Liver (tissue), 9 donors: ENCODE results near the gene GMPR. TPM values are rescaled to one million over a fixed set of nuclear protein-coding genes. Genes with fewer than 3 reads are reported as not detected.

Experiments
- DNase-seq: peaks from one replicate; pipeline ENCODE4 v3.0.0-alpha.2; 2017; ENCODE audit warnings: low spot score
- H3K27ac ChIP-seq, 2 donors: one replicate each; pipeline ENCODE4 v1.7.0; 2013; ENCODE audit warnings: inconsistent platforms in 2 of 2, low read length in 2 of 2, control low read depth in 1 of 2, low read depth in 1 of 2, mild to moderate bottlenecking in 1 of 2
- H3K27me3 ChIP-seq, 4 donors: one replicate each; pipeline versions ENCODE4 v1.6.1 to v1.7.0; 2013; ENCODE audit warnings: low read length in 3 of 4, inconsistent platforms in 1 of 4, mild to moderate bottlenecking in 1 of 4, moderate library complexity in 1 of 4; ENCODE audit not compliant: control insufficient read depth in 4 of 4, insufficient read depth in 4 of 4
- H3K36me3 ChIP-seq, 4 donors: one replicate each; pipeline versions ENCODE4 v1.6.1 to v1.7.0; 2013; ENCODE audit warnings: low read length in 3 of 4, mild to moderate bottlenecking in 3 of 4, low read depth in 1 of 4, moderate library complexity in 1 of 4; ENCODE audit not compliant: control insufficient read depth in 4 of 4, insufficient read depth in 3 of 4
- H3K4me1 ChIP-seq, 4 donors: one replicate each; pipeline versions ENCODE4 v1.6.1 to v1.7.0; 2013; ENCODE audit warnings: low read length in 3 of 4, mild to moderate bottlenecking in 3 of 4, moderate library complexity in 1 of 4; ENCODE audit not compliant: control insufficient read depth in 4 of 4, insufficient read depth in 4 of 4
- H3K4me3 ChIP-seq, 3 donors: one replicate each; pipeline versions ENCODE4 v1.6.1 to v1.7.0; 2013; ENCODE audit warnings: low read length in 3 of 3, control low read depth in 1 of 3, low read depth in 1 of 3, mild to moderate bottlenecking in 1 of 3
- H3K9ac ChIP-seq, 2 donors: one replicate each; pipeline ENCODE4 v1.7.0; 2013; ENCODE audit warnings: low read length in 2 of 2, mild to moderate bottlenecking in 2 of 2, moderate library complexity in 2 of 2, control low read depth in 1 of 2, low read depth in 1 of 2
- H3K9me3 ChIP-seq, 4 donors: one replicate each; pipeline versions ENCODE4 v1.6.1 to v1.7.0; 2013; ENCODE audit warnings: low read length in 3 of 4; ENCODE audit not compliant: control insufficient read depth in 4 of 4
- ATF3 ChIP-seq: IDR thresholded peaks from 2 replicates; pipeline ENCODE4 v1.6.1; 2016; ENCODE audit warnings: antibody characterized with exemption
- CTCF ChIP-seq: fragments of 150-350 bp; IDR thresholded peaks from 2 replicates; pipeline ENCODE4 v1.5.1; 2017; ENCODE audit warnings: improper control_type of control experiment, low read depth, low read length; ENCODE audit not compliant: missing input control
- EGR1 ChIP-seq, 2 donors: IDR thresholded peaks; 2 replicates each; pipeline ENCODE4 v1.6.1; 2016 to 2018; ENCODE audit warnings: antibody characterized with exemption in 2 of 2, low read depth in 2 of 2
- FOXA1 ChIP-seq: IDR thresholded peaks from 2 replicates; pipeline ENCODE4 v1.6.1; 2016; ENCODE audit warnings: antibody characterized with exemption
- FOXA2 ChIP-seq: IDR thresholded peaks from 2 replicates; pipeline ENCODE4 v1.6.1; 2016; ENCODE audit warnings: antibody characterized with exemption
- GABPA ChIP-seq, 2 donors: IDR thresholded peaks in 1 of 2; conservative IDR thresholded peaks in 1 of 2; 2 replicates each; pipeline ENCODE4 v1.6.1; 2016; ENCODE audit warnings: antibody characterized with exemption in 2 of 2, mild to moderate bottlenecking in 1 of 2, moderate library complexity in 1 of 2
- HNF4A ChIP-seq, 2 donors: conservative IDR thresholded peaks; 2 replicates each; pipeline ENCODE4 v1.6.1; 2016; ENCODE audit warnings: antibody characterized with exemption in 2 of 2, mild to moderate bottlenecking in 2 of 2
- HNF4G ChIP-seq: IDR thresholded peaks from 2 replicates; pipeline ENCODE4 v1.6.1; 2016; ENCODE audit warnings: antibody characterized with exemption
- JUND ChIP-seq, 2 donors: IDR thresholded peaks; 2 replicates each; pipeline ENCODE4 v1.6.1; 2016; ENCODE audit warnings: antibody characterized with exemption in 2 of 2
- MAX ChIP-seq: IDR thresholded peaks from 2 replicates; pipeline ENCODE4 v1.6.1; 2016; ENCODE audit warnings: antibody characterized with exemption
- NR2F2 ChIP-seq: IDR thresholded peaks from 2 replicates; pipeline ENCODE4 v1.6.1; 2016; ENCODE audit warnings: antibody characterized with exemption
- RAD21 ChIP-seq, 2 donors: IDR thresholded peaks; 2 replicates each; pipeline ENCODE4 v1.6.1; 2016; ENCODE audit warnings: antibody characterized with exemption in 2 of 2, mild to moderate bottlenecking in 2 of 2
- REST ChIP-seq: IDR thresholded peaks from 2 replicates; pipeline ENCODE4 v1.6.1; 2016; ENCODE audit warnings: antibody characterized with exemption, mild to moderate bottlenecking
- RXRA ChIP-seq, 2 donors: IDR thresholded peaks; 2 replicates each; pipeline ENCODE4 v1.6.1; 2017 to 2018; ENCODE audit warnings: antibody characterized with exemption in 2 of 2, mild to moderate bottlenecking in 1 of 2
- SP1 ChIP-seq: IDR thresholded peaks from 2 replicates; pipeline ENCODE4 v1.6.1; 2018; ENCODE audit warnings: antibody characterized with exemption, mild to moderate bottlenecking
- TAF1 ChIP-seq: conservative IDR thresholded peaks from 2 replicates; pipeline ENCODE4 v1.6.1; 2016; ENCODE audit warnings: antibody characterized with exemption, mild to moderate bottlenecking
- YY1 ChIP-seq: IDR thresholded peaks from 2 replicates; pipeline ENCODE4 v1.6.1; 2016; ENCODE audit warnings: antibody characterized with exemption, mild to moderate bottlenecking
- ZBTB33 ChIP-seq: IDR thresholded peaks from 2 replicates; pipeline ENCODE4 v1.6.1; 2016; ENCODE audit warnings: antibody characterized with exemption
- WGBS: extraction: QIAGEN DNeasy Blood & Tissue Kit; methylation state at CpG from one replicate; pipeline ENCODE4 v1.1.7; 2013; 5-methylcytosine and 5-hydroxymethylcytosine counted together
- polyA plus RNA-seq, 2 donors: library from polyadenylated mRNA; stranded (reverse) in 1 of 2; unstranded in 1 of 2; fragments of 200-250 nt in 1 of 2; fragments of >200 nt in 1 of 2; fragmentation: Nextera tagmentation in 1 of 2; extraction: Ambion mirVana in 1 of 2; gene quantifications; one replicate each; pipeline versions ENCODE4 v1.2.1 to v1.2.3, GENCODE V29; 2013 to 2015
- total RNA-seq, 2 donors: library from RNA; depleted of rRNA; stranded (reverse); fragments of >200 nt; gene quantifications; one replicate each; pipeline ENCODE4 v1.2.3, GENCODE V29; 2014
- donor health status: healthy.
- donor health status: healthy.
- donor health status: healthy.
- donor health status: healthy.
- donor health status: healthy.

GMPR gene
- total and polyA plus RNA-seq, 4 donors, result 2.1 to 50.2 (median 4.2) TPM

GRCh38 chr6:16239798-16240123 is 1.4 kb downstream of the GMPR start:
- H3K27me3 ChIP-seq, result no peaks in the 10 kb centered on the region
- no peak for TF ChIP-seq REST
- no peak for TF ChIP-seq YY1
- no peak for TF ChIP-seq RAD21 (IDR thresholded peaks at IDR 0.05)
- no peak for TF ChIP-seq GABPA (IDR thresholded peaks at IDR 0.05 in 1 of 2, conservative IDR thresholded peaks at IDR 0.05 in 1 of 2)
- TF ChIP-seq NR2F2, result no peak
- TF ChIP-seq HNF4A (conservative IDR thresholded peaks at IDR 0.05), result no peak
- DNase-seq, result no peak
- H3K4me3 ChIP-seq, result peak overlapping the region in 2 of 3 donors; percentile 75 to 83
- H3K9ac ChIP-seq, result no peak overlapping the region
- 21% methylated on average over 5 of the region's 5 CpGs for WGBS
- H3K9me3 ChIP-seq, result no peaks in the 10 kb centered on the region
- H3K27ac ChIP-seq, result peak overlapping the region; percentile 61 to 75
- H3K36me3 ChIP-seq, result no peaks in the 10 kb centered on the region
- peaks cover 2 to 26% (median 4%) of the 10 kb centered on the region in 4 donors for H3K4me1 ChIP-seq

GRCh38 chr6:16240589-16241320 is 2.4 kb downstream of the GMPR start:
- Histone ChIP-seq H3K27me3 (no peaks in the 10 kb centered on the region), H3K9ac (no peak overlapping the region), H3K4me3 (no peak overlapping the region), H3K9me3 (no peaks in the 10 kb centered on the region), H3K36me3 (no peaks in the 10 kb centered on the region), H3K27ac (no peak overlapping the region), H3K4me1 (peaks cover 2 to 29% (median 4%) of the 10 kb centered on the region in 4 donors)
- WGBS, result 84% methylated on average over 12 of the region's 12 CpGs
- DNase-seq, result no peak
- no peak for TF ChIP-seq MAX
- no peak for TF ChIP-seq TAF1
- TF ChIP-seq FOXA1, result no peak
- TF ChIP-seq YY1, result no peak
- TF ChIP-seq JUND (IDR thresholded peaks at IDR 0.05), result no peak
- TF ChIP-seq ZBTB33, result no peak
- no peak for TF ChIP-seq FOXA2
- no peak for TF ChIP-seq HNF4A (conservative IDR thresholded peaks at IDR 0.05)
- no peak for TF ChIP-seq REST
- TF ChIP-seq HNF4G, result no peak
- no peak for TF ChIP-seq RAD21 (IDR thresholded peaks at IDR 0.05)
- no peak for TF ChIP-seq SP1
- no peak for TF ChIP-seq GABPA (IDR thresholded peaks at IDR 0.05 in 1 of 2, conservative IDR thresholded peaks at IDR 0.05 in 1 of 2)
- TF ChIP-seq RXRA (IDR thresholded peaks at IDR 0.05), result no peak
- TF ChIP-seq EGR1 (IDR thresholded peaks at IDR 0.05; ENCODE audit: low read depth in 2 of 2), result no peak
- TF ChIP-seq ATF3, result no peak
- no peak for TF ChIP-seq CTCF
- TF ChIP-seq NR2F2, result no peak
